K562 treated with DMSO at 1 percent for 12 hours (cell line): Measurements from ENCODE around the gene PCDHGA10. TPM values are rescaled to one million over a fixed set of nuclear protein-coding genes. Genes with fewer than 3 reads are reported as not detected.

Source experiments
- total RNA-seq: library from RNA; unstranded; fragments of 300-600 nt; gene quantifications from 2 replicates; pipeline ENCODE4 v1.2.3, GENCODE V29; 2022; ENCODE audit not compliant: insufficient read depth

PCDHGA10 gene
- total RNA-seq, 1 experiment from 2014 or later = 0.19 TPM

Other genes starting within 250 kb of the PCDHGA10 start
- gene PCDHB7, start 240.3 kb upstream of the PCDHGA10 start, total RNA-seq = not detected in 2 replicates
- not detected in 2 replicates for gene PCDHB8, start 235.2 kb upstream of the PCDHGA10 start, total RNA-seq
- 0.15 TPM in 1 of 2 replicates, not detected in the other for gene PCDHB16, start 230.6 kb upstream of the PCDHGA10 start, total RNA-seq
- gene PCDHB9, start 225.8 kb upstream of the PCDHGA10 start, total RNA-seq = not detected in 2 replicates
- gene PCDHB10, start 220.6 kb upstream of the PCDHGA10 start, total RNA-seq = not detected in 2 replicates
- not detected in 2 replicates for gene PCDHB11, start 213.4 kb upstream of the PCDHGA10 start, total RNA-seq
- gene PCDHB12, start 204.3 kb upstream of the PCDHGA10 start, total RNA-seq = not detected in 2 replicates
- 0.26 TPM in 1 of 2 replicates, not detected in the other for gene PCDHB13, start 199.1 kb upstream of the PCDHGA10 start, total RNA-seq
- gene PCDHB14, start 189.6 kb upstream of the PCDHGA10 start, total RNA-seq = not detected in 2 replicates
- 0.33 TPM in 1 of 2 replicates, not detected in the other for gene PCDHB15, start 167.6 kb upstream of the PCDHGA10 start, total RNA-seq
- gene SLC25A2, start 108.9 kb upstream of the PCDHGA10 start, total RNA-seq = not detected in 2 replicates
- 75.1 and 124 TPM in 2 replicates for gene TAF7, start 92.2 kb upstream of the PCDHGA10 start, total RNA-seq
- gene PCDHGA1, start 82.5 kb upstream of the PCDHGA10 start, total RNA-seq = 0.19 TPM in 1 of 2 replicates, not detected in the other
- gene PCDHGA2, start 74.2 kb upstream of the PCDHGA10 start, total RNA-seq = 0.79 TPM in 1 of 2 replicates, not detected in the other
- 0.30 and 1.1 TPM in 2 replicates for gene PCDHGA3, start 69.2 kb upstream of the PCDHGA10 start, total RNA-seq
- 0.28 TPM in 1 of 2 replicates, not detected in the other for gene PCDHGB1, start 62.9 kb upstream of the PCDHGA10 start, total RNA-seq
- gene PCDHGA4, start 58.0 kb upstream of the PCDHGA10 start, total RNA-seq = 1.7 TPM in 1 of 2 replicates, not detected in the other
- gene PCDHGB2, start 53.0 kb upstream of the PCDHGA10 start, total RNA-seq = 0.52 TPM in 1 of 2 replicates, not detected in the other
- 0.33 TPM in 1 of 2 replicates, not detected in the other for gene PCDHGA5, start 48.8 kb upstream of the PCDHGA10 start, total RNA-seq
- gene PCDHGB3, start 42.7 kb upstream of the PCDHGA10 start, total RNA-seq = 1.2 TPM in 1 of 2 replicates, not detected in the other
- 0.13 and 0.52 TPM in 2 replicates for gene PCDHGA6, start 39.1 kb upstream of the PCDHGA10 start, total RNA-seq
- gene PCDHGA7, start 30.2 kb upstream of the PCDHGA10 start, total RNA-seq = 0.23 TPM in 1 of 2 replicates, not detected in the other
- 0.23 TPM in 1 of 2 replicates, not detected in the other for gene PCDHGB4, start 25.3 kb upstream of the PCDHGA10 start, total RNA-seq
- gene PCDHGA8, start 20.4 kb upstream of the PCDHGA10 start, total RNA-seq = 0.36 and 0.68 TPM in 2 replicates
- gene PCDHGB5, start 15.0 kb upstream of the PCDHGA10 start, total RNA-seq = 0.50 and 0.74 TPM in 2 replicates
- gene PCDHGA9, start 10.2 kb upstream of the PCDHGA10 start, total RNA-seq = 0.39 TPM in 1 of 2 replicates, not detected in the other
- gene PCDHGB6, start 5.0 kb upstream of the PCDHGA10 start, total RNA-seq = not detected in 2 replicates
- not detected in 2 replicates for gene PCDHGB7, start 4.7 kb downstream of the PCDHGA10 start, total RNA-seq
- not detected in 2 replicates for gene PCDHGA11, start 8.1 kb downstream of the PCDHGA10 start, total RNA-seq
- gene PCDHGA12, start 17.5 kb downstream of the PCDHGA10 start, total RNA-seq = not detected in 2 replicates
- gene PCDHGC3, start 63.0 kb downstream of the PCDHGA10 start, total RNA-seq = not detected in 2 replicates
- not detected in 2 replicates for gene PCDHGC4, start 72.0 kb downstream of the PCDHGA10 start, total RNA-seq
- gene PCDHGC5, start 76.1 kb downstream of the PCDHGA10 start, total RNA-seq = not detected in 2 replicates
- 99.4 and 179 TPM in 2 replicates for gene DIAPH1, start 206.0 kb downstream of the PCDHGA10 start, total RNA-seq
- 96.7 and 131 TPM in 2 replicates for gene HDAC3, start 223.9 kb downstream of the PCDHGA10 start, total RNA-seq
- gene RELL2, start 224.0 kb downstream of the PCDHGA10 start, total RNA-seq = 6.6 and 8.6 TPM in 2 replicates
- gene FCHSD1, start 238.4 kb downstream of the PCDHGA10 start, total RNA-seq = 6.9 and 18.3 TPM in 2 replicates